Lower lobe of right lung (tissue), 2 donors: Measurements from ENCODE around the gene ATP6V1E1. TPM values are rescaled to one million over a fixed set of nuclear protein-coding genes. Genes with fewer than 3 reads are reported as not detected.
A peak's percentile ranks its signal among the peaks of the same experiment; 100 is the strongest.

Experiments used
- ATAC-seq, 2 donors: fragments of 200-7000 bp; cut with Tn5 transposase; one replicate each; pipeline ENCODE4 v1.9.1; 2020 to 2022; ENCODE audit warnings: mild to moderate bottlenecking in 2 of 2, moderate library complexity in 2 of 2
- DNase-seq: peaks from one replicate; pipeline ENCODE4 v3.0.0-alpha.2; 2020
- H3K27ac ChIP-seq: fragments of 200-600 bp; one replicate; pipeline ENCODE4 v1.8.0; 2022
- H3K27me3 ChIP-seq: fragments of 200-600 bp; one replicate; pipeline ENCODE4 v1.8.0; 2022; ENCODE audit warnings: low read depth
- H3K36me3 ChIP-seq: fragments of 200-600 bp; one replicate; pipeline ENCODE4 v1.8.0; 2022; ENCODE audit warnings: mild to moderate bottlenecking
- H3K4me1 ChIP-seq: fragments of 200-600 bp; one replicate; pipeline ENCODE4 v1.8.0; 2022
- H3K4me3 ChIP-seq: fragments of 200-600 bp; one replicate; pipeline ENCODE4 v1.8.0; 2022; ENCODE audit warnings: mild to moderate bottlenecking
- H3K9me3 ChIP-seq: fragments of 200-600 bp; one replicate; pipeline ENCODE4 v1.8.0; 2022
- intact Hi-C: fragments of 100-400 bp; cut with DNase I; formaldehyde crosslinking; loops from one replicate; pipeline ENCODE4 v1.11.0; 2022
- total RNA-seq: library from RNA; stranded (reverse); fragmentation: NEBNext Ultra II Directional; extraction: Animal tissue kit (Norgen Biotek cat#: 25700); gene quantifications from one replicate; pipeline ENCODE4 v1.2.1, GENCODE V29; 2021
- TF ChIP-seq, protein P1 (sequence below): fragments of 200-600 bp; IDR thresholded peaks from one replicate; pipeline ENCODE4 v1.8.0; 2022; ENCODE audit warnings: antibody characterized with exemption, mild to moderate bottlenecking
- donor health status: DM: no; HTN: yes; CAD: no; lungs with severe emphysema.

Gene ATP6V1E1
- total RNA-seq, 1 donor from 2014 or later = 133 TPM

GRCh38 chr22:17590586-17590985, 38.0 kb downstream of the ATP6V1E1 start:
- Histone ChIP-seq H3K4me1 (no peaks in the 10 kb centered on the region), H3K36me3 (peaks cover 55% of the 10 kb centered on the region), H3K27ac (no peak overlapping the region), H3K4me3 (no peak overlapping the region), H3K27me3 (no peaks in the 10 kb centered on the region), H3K9me3 (no peaks in the 10 kb centered on the region)
- TF ChIP-seq, protein P1, sequence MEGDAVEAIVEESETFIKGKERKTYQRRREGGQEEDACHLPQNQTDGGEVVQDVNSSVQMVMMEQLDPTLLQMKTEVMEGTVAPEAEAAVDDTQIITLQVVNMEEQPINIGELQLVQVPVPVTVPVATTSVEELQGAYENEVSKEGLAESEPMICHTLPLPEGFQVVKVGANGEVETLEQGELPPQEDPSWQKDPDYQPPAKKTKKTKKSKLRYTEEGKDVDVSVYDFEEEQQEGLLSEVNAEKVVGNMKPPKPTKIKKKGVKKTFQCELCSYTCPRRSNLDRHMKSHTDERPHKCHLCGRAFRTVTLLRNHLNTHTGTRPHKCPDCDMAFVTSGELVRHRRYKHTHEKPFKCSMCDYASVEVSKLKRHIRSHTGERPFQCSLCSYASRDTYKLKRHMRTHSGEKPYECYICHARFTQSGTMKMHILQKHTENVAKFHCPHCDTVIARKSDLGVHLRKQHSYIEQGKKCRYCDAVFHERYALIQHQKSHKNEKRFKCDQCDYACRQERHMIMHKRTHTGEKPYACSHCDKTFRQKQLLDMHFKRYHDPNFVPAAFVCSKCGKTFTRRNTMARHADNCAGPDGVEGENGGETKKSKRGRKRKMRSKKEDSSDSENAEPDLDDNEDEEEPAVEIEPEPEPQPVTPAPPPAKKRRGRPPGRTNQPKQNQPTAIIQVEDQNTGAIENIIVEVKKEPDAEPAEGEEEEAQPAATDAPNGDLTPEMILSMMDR = no peak
- ATAC-seq = no peak
- intact Hi-C loops = no loop called here
- no peak for DNase-seq

DNA sequence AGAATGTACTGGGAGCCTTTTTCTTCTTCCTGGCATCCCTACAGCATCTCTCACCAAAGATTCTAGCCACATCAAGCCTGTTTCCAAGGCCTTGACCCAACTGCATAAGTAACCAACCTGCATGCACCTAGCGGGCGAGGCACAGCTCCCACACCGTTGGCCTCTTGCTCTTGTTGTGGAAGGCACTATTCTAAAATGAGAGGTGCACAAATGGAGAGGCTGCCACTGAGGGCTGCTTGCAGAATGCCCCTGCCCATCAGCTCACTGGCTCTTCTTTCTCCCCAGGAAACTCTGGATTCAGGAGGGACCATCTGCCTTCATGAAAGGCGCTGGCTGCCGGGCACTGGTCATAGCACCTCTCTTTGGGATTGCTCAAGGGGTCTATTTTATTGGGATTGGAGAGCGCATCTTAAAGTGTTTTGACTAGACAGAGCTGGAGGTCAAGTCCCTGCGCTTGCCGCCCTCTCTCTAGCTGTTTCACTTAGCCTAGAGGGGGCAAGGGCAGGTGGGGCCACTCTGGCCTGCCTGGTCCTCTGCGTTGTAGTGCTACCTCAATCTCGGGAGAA, 38.7 kb downstream of the ATP6V1E1 start:
- no peak overlapping the region for H3K27ac ChIP-seq
- intact Hi-C loops = no loop called here
- no peaks in the 10 kb centered on the region for H3K9me3 ChIP-seq
- no peaks in the 10 kb centered on the region for H3K27me3 ChIP-seq
- ATAC-seq = no peak
- H3K4me3 ChIP-seq = no peak overlapping the region
- TF ChIP-seq, protein P1 = no peak
- H3K36me3 ChIP-seq = peaks cover 48% of the 10 kb centered on the region
- DNase-seq = no peak
- H3K4me1 ChIP-seq = no peaks in the 10 kb centered on the region

DNA sequence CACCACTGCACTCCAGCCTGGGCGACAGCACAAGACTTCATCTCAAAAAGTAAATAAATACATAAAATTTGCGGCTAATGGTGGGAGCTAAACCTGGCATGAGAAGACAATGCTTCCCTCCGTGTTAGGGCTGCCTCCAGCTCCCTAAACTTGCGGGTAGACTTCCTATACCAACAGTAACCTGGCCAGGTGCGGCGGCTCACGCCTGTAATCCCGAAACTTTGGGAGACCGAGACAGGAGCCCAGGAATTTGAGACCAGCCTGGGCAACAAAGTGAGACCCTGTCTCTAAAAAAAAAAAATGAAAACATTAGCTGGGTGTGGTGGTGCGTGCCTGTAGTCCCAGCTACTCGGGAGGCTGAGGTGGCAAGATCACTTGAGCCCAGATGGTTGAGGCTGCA, 39.9 kb downstream of the ATP6V1E1 start:
- peaks cover 35% of the 10 kb centered on the region for H3K36me3 ChIP-seq
- no peaks in the 10 kb centered on the region for H3K27me3 ChIP-seq
- intact Hi-C loops = no loop called here
- H3K27ac ChIP-seq = no peak overlapping the region
- no peaks in the 10 kb centered on the region for H3K9me3 ChIP-seq
- no peak overlapping the region for H3K4me3 ChIP-seq
- DNase-seq (no peak), ATAC-seq (no peak)
- H3K4me1 ChIP-seq = no peaks in the 10 kb centered on the region
- TF ChIP-seq, protein P1 = no peak

DNA sequence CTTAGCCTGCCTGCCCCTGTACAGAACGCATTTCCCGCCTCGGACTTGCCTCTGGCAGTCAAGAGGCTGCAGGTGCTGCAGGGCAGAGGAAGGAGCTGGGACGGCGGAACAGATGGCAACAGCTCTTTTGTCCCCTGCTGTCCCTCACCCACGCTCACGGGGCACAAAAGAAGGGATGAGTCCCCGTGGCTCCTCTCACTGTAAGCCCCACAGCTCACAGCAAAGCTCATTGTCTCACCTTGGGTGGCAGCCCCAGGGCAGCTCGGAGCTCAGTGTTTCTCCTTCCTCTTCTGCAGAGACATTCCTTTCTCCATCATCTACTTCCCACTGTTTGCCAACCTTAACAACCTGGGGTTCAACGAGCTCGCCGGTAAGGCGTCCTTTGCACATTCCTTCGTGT, 40.9 kb downstream of the ATP6V1E1 start:
- no peak overlapping the region for H3K27ac ChIP-seq
- DNase-seq = no peak
- TF ChIP-seq, protein P1 = no peak

DNA sequence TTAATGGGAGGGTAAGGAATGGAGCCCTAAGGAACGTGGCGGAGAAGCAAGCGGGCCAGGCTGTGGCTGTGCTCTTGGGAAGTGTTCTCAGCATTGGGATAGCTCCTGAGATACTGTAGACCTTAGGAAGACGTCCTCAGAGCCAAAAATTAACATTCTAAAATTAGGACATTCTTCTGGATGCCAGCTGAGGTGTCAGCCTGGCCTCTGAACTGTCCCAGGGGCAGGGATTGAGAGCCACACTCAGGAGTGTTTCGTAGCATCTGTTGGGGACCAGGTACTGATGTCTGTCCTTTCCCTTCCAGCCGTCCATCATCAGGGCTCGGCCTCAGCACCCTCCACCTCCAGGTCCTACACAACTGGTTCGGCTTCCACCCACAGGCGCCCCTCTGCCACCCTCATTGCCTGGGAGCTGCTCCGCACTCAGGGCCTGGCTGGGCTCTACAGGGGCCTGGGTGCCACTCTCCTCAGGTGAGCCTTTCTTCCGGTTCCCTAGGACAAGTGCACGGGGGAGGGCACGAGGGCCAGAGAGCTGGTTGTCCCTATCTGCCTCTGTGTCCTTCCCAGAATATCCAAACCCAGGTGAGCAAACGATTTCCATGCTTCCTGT, 41.6 kb downstream of the ATP6V1E1 start:
- no peak overlapping the region for H3K4me3 ChIP-seq
- TF ChIP-seq, protein P1 = no peak
- ATAC-seq (no peak), DNase-seq (no peak)
- H3K36me3 ChIP-seq = peaks cover 18% of the 10 kb centered on the region
- no peak overlapping the region for H3K27ac ChIP-seq
- no peaks in the 10 kb centered on the region for H3K27me3 ChIP-seq
- intact Hi-C loops = no loop called here
- no peaks in the 10 kb centered on the region for H3K9me3 ChIP-seq
- no peaks in the 10 kb centered on the region for H3K4me1 ChIP-seq

More for the DNA sequence above, 40.9 kb downstream of the ATP6V1E1 start:
- Histone ChIP-seq H3K4me3 (no peak overlapping the region), H3K9me3 (no peaks in the 10 kb centered on the region), H3K4me1 (no peaks in the 10 kb centered on the region), H3K36me3 (peaks cover 25% of the 10 kb centered on the region), H3K27me3 (no peaks in the 10 kb centered on the region)
- intact Hi-C loops = no loop called here
- peak in 1 of 2 donors; percentile 19 for ATAC-seq
